ENCODE results near the gene BAHCC1. TPM values are rescaled to one million over a fixed set of nuclear protein-coding genes. Genes with fewer than 3 reads are reported as not detected.
"Not testable (repeated sequence)": the region's sequence is repeated elsewhere in the genome, so short reads cannot be mapped to it uniquely, and the experiment has no call there.

The BAHCC1 gene
- total and polyA plus RNA-seq, 7 experiments from 2014 or later, result 0.05 to 3.8 (median 0.68) TPM; not detected in 3

GRCh38 chr17:81424151-81425017, 29.1 kb downstream of the BAHCC1 start:
- Mint-ChIP-seq H3K27ac (no peak overlapping the region), H3K4me3 (no peak overlapping the region), H3K4me1 (peaks cover 0 to 9% (median 5%) of the 10 kb centered on the region in 7 donors), H3K9me3 (no peaks in the 10 kb centered on the region), H3K27me3 (peaks cover 0 to 10% (median 5%) of the 10 kb centered on the region in 5 donors), H3K36me3 (no peaks in the 10 kb centered on the region)
- Histone ChIP-seq H3K27me3 (ENCODE audit: control insufficient read depth in 2 of 2, insufficient read depth in 2 of 2, low read length in 2 of 2) (peaks cover 6 to 14% of the 10 kb centered on the region in 2 donors), H3K9me3 (ENCODE audit: control insufficient read depth in 2 of 3, low read length in 3 of 3) (no peaks in the 10 kb centered on the region), H3K36me3 (ENCODE audit: control insufficient read depth in 2 of 3, insufficient read depth in 3 of 3, low read length in 3 of 3) (no peaks in the 10 kb centered on the region), H3K4me1 (ENCODE audit: control insufficient read depth in 2 of 2, insufficient read depth in 2 of 2, low read length in 2 of 2) (peaks cover 0 to 20% of the 10 kb centered on the region in 2 donors), H3K27ac (ENCODE audit: low read depth, low read length) (no peak overlapping the region), H3K4me3 (ENCODE audit: low read length) (no peak overlapping the region)
- intact Hi-C loops (cut with micrococcal nuclease), result no loop called here
- ChIA-PET CTCF (no interaction called here), POLR2A (no interaction called here)
- DNase-seq, result no peak
- no peak for ATAC-seq

- CTCF ChIA-PET; H3K4me3 Mint-ChIP-seq; H3K36me3 ChIP-seq (ENCODE audit: control insufficient read depth in 2 of 3, insufficient read depth in 3 of 3, low read length in 3 of 3); H3K9me3 ChIP-seq (ENCODE audit: control insufficient read depth in 2 of 3, low read length in 3 of 3); H3K27ac ChIP-seq (ENCODE audit: low read depth, low read length); DNase-seq; H3K36me3 Mint-ChIP-seq; H3K4me3 ChIP-seq (ENCODE audit: low read length); H3K27ac Mint-ChIP-seq; H3K9me3 Mint-ChIP-seq; POLR2A ChIA-PET; H3K4me1 Mint-ChIP-seq; intact Hi-C loops (cut with micrococcal nuclease); H3K27me3 Mint-ChIP-seq; ATAC-seq: not testable (repeated sequence)
- peaks cover 0 to 25% of the 10 kb centered on the region in 2 donors for H3K4me1 ChIP-seq (ENCODE audit: control insufficient read depth in 2 of 2, insufficient read depth in 2 of 2, low read length in 2 of 2)
- H3K27me3 ChIP-seq (ENCODE audit: control insufficient read depth in 2 of 2, insufficient read depth in 2 of 2, low read length in 2 of 2), result peaks cover 6 to 14% of the 10 kb centered on the region in 2 donors
Measured at GRCh38 chr17:81425041-81425440, 29.8 kb downstream of the BAHCC1 start.

GRCh38 chr17:81425716-81426392, 30.6 kb downstream of the BAHCC1 start:
- ATAC-seq; POLR2A ChIA-PET; H3K9me3 Mint-ChIP-seq; DNase-seq; H3K9me3 ChIP-seq (ENCODE audit: control insufficient read depth in 2 of 3, low read length in 3 of 3); H3K36me3 ChIP-seq (ENCODE audit: control insufficient read depth in 2 of 3, insufficient read depth in 3 of 3, low read length in 3 of 3); H3K27ac Mint-ChIP-seq; H3K27ac ChIP-seq (ENCODE audit: low read depth, low read length); H3K4me3 ChIP-seq (ENCODE audit: low read length); intact Hi-C loops (cut with micrococcal nuclease); H3K36me3 Mint-ChIP-seq; H3K4me3 Mint-ChIP-seq; CTCF ChIA-PET; H3K4me1 Mint-ChIP-seq: not testable (repeated sequence)
- H3K4me1 ChIP-seq (ENCODE audit: control insufficient read depth in 2 of 2, insufficient read depth in 2 of 2, low read length in 2 of 2), result peaks cover 0 to 25% of the 10 kb centered on the region in 2 donors
- H3K27me3 Mint-ChIP-seq, result peaks cover 0 to 15% (median 5%) of the 10 kb centered on the region in 5 donors
- H3K27me3 ChIP-seq (ENCODE audit: control insufficient read depth in 2 of 2, insufficient read depth in 2 of 2, low read length in 2 of 2), result peaks cover 6 to 14% of the 10 kb centered on the region in 2 donors

DNA sequence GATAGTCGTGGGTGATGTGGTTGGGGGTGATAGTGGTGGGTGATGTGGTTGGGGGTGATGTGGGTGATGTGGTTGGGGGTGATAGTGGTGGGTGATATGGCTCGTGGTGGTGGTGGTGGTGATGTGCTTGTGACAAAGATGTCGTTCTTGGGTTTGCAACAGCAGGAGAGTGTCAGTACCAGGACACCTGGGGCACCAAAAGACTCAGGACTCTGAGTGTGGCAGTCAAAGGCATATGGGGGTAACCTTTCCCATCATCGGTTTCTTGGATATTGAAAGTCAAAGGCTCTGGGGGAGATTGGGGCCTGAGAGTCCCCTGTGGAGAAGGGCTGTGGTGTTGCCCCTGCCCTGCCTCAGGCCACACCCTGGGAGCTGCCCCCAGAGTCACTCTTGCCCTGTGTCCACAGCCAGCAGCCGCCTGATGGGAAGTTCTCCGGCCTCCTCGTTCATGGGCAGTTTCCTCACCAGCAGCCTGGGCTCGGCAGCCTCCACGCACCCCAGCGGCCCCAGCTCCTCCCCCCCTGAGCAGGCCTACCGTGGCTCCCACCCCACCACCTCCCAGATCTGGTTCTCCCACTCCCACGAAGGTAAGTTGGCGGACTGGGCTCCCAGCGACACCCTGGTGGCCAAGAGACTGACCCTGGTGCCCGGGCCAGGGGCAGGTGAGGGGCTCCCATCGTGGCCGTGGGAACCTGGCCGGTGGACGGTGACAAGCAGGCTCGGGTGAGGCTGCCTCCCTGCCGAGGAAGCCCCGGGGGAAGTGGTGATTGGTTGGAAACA, 31.3 kb downstream of the BAHCC1 start:
- H3K36me3 ChIP-seq (ENCODE audit: control insufficient read depth in 2 of 3, insufficient read depth in 3 of 3, low read length in 3 of 3), result no peaks in the 10 kb centered on the region
- no peaks in the 10 kb centered on the region for H3K36me3 Mint-ChIP-seq
- H3K4me3 Mint-ChIP-seq, result peak overlapping the region in 1 of 10 donors; percentile 56
- no peak overlapping the region for H3K4me3 ChIP-seq (ENCODE audit: low read length)
- intact Hi-C loops (cut with micrococcal nuclease), result no loop called here
- H3K4me1 Mint-ChIP-seq, result peaks cover 0 to 9% (median 5%) of the 10 kb centered on the region in 7 donors
- no peak overlapping the region for H3K27ac Mint-ChIP-seq
- no peaks in the 10 kb centered on the region for H3K9me3 Mint-ChIP-seq
- H3K27me3 Mint-ChIP-seq, result peaks cover 0 to 15% (median 5%) of the 10 kb centered on the region in 5 donors
- peaks cover 6 to 14% of the 10 kb centered on the region in 2 donors for H3K27me3 ChIP-seq (ENCODE audit: control insufficient read depth in 2 of 2, insufficient read depth in 2 of 2, low read length in 2 of 2)
- ATAC-seq, result no peak
- H3K4me1 ChIP-seq (ENCODE audit: control insufficient read depth in 2 of 2, insufficient read depth in 2 of 2, low read length in 2 of 2), result peaks cover 0 to 25% of the 10 kb centered on the region in 2 donors
- H3K27ac ChIP-seq (ENCODE audit: low read depth, low read length), result no peak overlapping the region
- no peak for DNase-seq
- POLR2A ChIA-PET, result no interaction called here
- H3K9me3 ChIP-seq (ENCODE audit: control insufficient read depth in 2 of 3, low read length in 3 of 3), result no peaks in the 10 kb centered on the region
- CTCF ChIA-PET, result no interaction called here

DNA sequence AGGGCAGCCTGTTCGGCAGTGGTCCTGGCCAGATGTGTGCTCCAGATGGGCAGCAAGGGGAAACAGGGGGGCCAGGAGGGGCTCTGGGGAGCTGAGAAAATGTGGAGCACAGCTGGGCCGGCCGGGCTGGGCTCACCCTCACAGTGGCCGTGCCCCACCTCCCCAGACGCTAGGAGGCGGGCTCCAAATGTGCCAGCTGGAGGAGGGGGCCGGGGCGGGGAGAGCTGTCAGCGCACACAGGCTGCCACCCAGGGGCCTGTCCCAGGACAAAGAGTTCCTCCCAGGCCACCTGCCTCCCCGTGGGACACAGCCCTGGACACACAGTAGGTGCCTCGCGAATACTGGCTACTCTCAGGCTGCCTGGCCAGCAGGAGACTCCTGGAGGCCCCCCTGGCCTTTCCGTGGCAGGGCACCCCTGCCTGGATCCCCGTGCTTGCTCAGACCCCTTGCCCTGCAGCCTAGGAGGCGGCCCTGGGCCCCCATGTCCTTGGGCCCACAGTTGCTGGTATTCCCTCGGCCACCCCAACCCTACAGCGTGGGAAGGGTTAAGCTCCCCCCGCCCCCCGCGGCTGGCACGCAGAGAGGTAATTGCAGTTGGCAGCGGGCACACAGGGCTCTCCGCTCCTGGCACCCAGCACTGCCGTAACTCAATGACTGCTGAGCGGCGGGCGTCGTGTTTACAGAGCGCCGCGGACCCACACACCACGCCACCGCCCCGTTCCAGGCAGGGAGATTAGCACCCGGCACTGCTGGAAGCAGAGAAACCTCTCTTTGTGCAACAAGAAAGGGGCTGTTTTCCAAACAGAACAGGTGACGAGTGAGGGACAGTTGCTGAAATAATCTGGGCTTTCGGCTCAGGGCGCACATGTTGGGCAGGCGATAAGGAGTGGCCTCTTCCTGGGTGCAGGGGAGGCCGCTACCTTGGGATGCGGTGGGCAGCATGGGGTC, 32.2 kb downstream of the BAHCC1 start:
- DNase-seq, result peak in 1 of 9 donors; percentile 20
- H3K27ac Mint-ChIP-seq, result peak overlapping the region in 1 of 9 donors; percentile 46

More for the DNA sequence above, 32.2 kb downstream of the BAHCC1 start:
- Histone ChIP-seq H3K36me3 (ENCODE audit: control insufficient read depth in 2 of 3, insufficient read depth in 3 of 3, low read length in 3 of 3) (no peaks in the 10 kb centered on the region), H3K27ac (ENCODE audit: low read depth, low read length) (no peak overlapping the region), H3K27me3 (ENCODE audit: control insufficient read depth in 2 of 2, insufficient read depth in 2 of 2, low read length in 2 of 2) (peaks cover 6 to 14% of the 10 kb centered on the region in 2 donors), H3K4me1 (ENCODE audit: control insufficient read depth in 2 of 2, insufficient read depth in 2 of 2, low read length in 2 of 2) (peaks cover 0 to 25% of the 10 kb centered on the region in 2 donors), H3K4me3 (ENCODE audit: low read length) (no peak overlapping the region), H3K9me3 (ENCODE audit: control insufficient read depth in 2 of 3, low read length in 3 of 3) (no peaks in the 10 kb centered on the region)
- Mint-ChIP-seq H3K36me3 (no peaks in the 10 kb centered on the region), H3K9me3 (no peaks in the 10 kb centered on the region), H3K4me3 (peak overlapping the region in 9 of 10 donors; percentile 29 to 69 (median 61)), H3K27me3 (peaks cover 4 to 15% (median 9%) of the 10 kb centered on the region in 5 donors), H3K4me1 (peaks cover 0 to 9% (median 5%) of the 10 kb centered on the region in 7 donors)
- intact Hi-C loops (cut with micrococcal nuclease), result no loop called here
- CTCF ChIA-PET, result interaction anchor here (1.0 kb wide), 1 partner anchor 135 kb away, joined by 3 read pairs; no protein-coding TSS in a partner anchor
- POLR2A ChIA-PET, result no interaction called here
- ATAC-seq, result no peak
